Neural crest cell (in vitro differentiated cells): Measurements from ENCODE around the gene COL2A1. TPM values are rescaled to one million over a fixed set of nuclear protein-coding genes. Genes with fewer than 3 reads are reported as not detected.
"Not testable (repeated sequence)": the region's sequence is repeated elsewhere in the genome, so short reads cannot be mapped to it uniquely, and the experiment has no call there.

Experiments used
- DNase-seq: peaks from one replicate; pipeline ENCODE4 v3.0.0; 2021; ENCODE audit warnings: low read depth, mixed read lengths, low spot score
- H3K27ac Mint-ChIP-seq: one replicate; pipeline ENCODE4 v1.8.0; 2021; ENCODE audit warnings: mild to moderate bottlenecking, mixed read lengths; ENCODE audit not compliant: unreplicated experiment
- H3K27me3 Mint-ChIP-seq: 2 replicates; pipeline ENCODE4 v1.8.0; 2021; ENCODE audit warnings: low read depth, mild to moderate bottlenecking, mixed read lengths
- H3K36me3 Mint-ChIP-seq: 2 replicates; pipeline ENCODE4 v1.8.0; 2021; ENCODE audit warnings: low read depth, mild to moderate bottlenecking, mixed read lengths
- H3K4me1 Mint-ChIP-seq: 2 replicates; pipeline ENCODE4 v1.8.0; 2021; ENCODE audit warnings: mixed read lengths
- H3K4me3 Mint-ChIP-seq: one replicate; pipeline ENCODE4 v1.8.0; 2021; ENCODE audit warnings: mild to moderate bottlenecking, mixed read lengths
- H3K9me3 Mint-ChIP-seq: 2 replicates; pipeline ENCODE4 v1.8.0; 2021; ENCODE audit warnings: mixed read lengths
- total RNA-seq: library from RNA; stranded (reverse); gene quantifications from 2 replicates; pipeline ENCODE4 v1.2.1, GENCODE V29; 2021
- TF ChIP-seq, protein P1 (sequence below): fragments of 200-600 bp; sonication (generic); conservative IDR thresholded peaks from 2 replicates; pipeline ENCODE4 v1.5.0; 2021; ENCODE audit warnings: antibody characterized with exemption, mild to moderate bottlenecking

The COL2A1 gene
- total RNA-seq, 1 donor from 2014 or later: 386 TPM

DNA sequence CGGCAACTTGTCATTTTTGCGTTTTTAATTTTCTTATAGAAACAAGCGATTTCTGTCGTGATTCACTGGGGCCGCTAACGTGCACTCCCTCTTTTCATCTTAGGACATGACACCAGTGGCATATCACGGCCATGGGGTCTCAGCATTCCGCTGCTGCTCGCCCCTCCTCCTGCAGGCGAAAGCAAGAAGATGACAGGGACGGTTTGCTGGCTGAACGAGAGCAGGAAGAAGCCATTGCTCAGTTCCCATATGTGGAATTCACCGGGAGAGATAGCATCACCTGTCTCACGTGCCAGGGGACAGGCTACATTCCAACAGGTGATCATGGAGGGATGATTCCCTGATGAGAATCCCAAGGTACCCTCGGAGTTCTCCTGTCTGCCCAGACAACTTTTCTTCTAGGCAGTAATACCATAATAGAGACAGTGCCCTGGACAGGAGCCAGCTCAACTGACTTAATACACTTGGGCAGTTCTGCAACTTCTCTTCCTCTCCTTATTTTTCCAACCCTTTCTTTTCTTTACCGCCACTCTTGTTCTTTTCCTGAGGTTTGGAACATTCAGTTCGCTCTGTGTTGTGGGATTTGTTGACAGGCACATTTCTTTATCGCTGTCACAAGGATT, 40.1 kb downstream of the COL2A1 start:
- H3K36me3 Mint-ChIP-seq: no peaks in the 10 kb centered on the region
- no peak for DNase-seq
- H3K27ac Mint-ChIP-seq: no peak overlapping the region
- TF ChIP-seq, protein P1, sequence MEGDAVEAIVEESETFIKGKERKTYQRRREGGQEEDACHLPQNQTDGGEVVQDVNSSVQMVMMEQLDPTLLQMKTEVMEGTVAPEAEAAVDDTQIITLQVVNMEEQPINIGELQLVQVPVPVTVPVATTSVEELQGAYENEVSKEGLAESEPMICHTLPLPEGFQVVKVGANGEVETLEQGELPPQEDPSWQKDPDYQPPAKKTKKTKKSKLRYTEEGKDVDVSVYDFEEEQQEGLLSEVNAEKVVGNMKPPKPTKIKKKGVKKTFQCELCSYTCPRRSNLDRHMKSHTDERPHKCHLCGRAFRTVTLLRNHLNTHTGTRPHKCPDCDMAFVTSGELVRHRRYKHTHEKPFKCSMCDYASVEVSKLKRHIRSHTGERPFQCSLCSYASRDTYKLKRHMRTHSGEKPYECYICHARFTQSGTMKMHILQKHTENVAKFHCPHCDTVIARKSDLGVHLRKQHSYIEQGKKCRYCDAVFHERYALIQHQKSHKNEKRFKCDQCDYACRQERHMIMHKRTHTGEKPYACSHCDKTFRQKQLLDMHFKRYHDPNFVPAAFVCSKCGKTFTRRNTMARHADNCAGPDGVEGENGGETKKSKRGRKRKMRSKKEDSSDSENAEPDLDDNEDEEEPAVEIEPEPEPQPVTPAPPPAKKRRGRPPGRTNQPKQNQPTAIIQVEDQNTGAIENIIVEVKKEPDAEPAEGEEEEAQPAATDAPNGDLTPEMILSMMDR: no peak
- peaks cover 15% of the 10 kb centered on the region for H3K27me3 Mint-ChIP-seq
- peak overlapping the region; percentile 99 for H3K4me3 Mint-ChIP-seq
- no peaks in the 10 kb centered on the region for H3K9me3 Mint-ChIP-seq
- H3K4me1 Mint-ChIP-seq: peaks cover 29% of the 10 kb centered on the region

DNA sequence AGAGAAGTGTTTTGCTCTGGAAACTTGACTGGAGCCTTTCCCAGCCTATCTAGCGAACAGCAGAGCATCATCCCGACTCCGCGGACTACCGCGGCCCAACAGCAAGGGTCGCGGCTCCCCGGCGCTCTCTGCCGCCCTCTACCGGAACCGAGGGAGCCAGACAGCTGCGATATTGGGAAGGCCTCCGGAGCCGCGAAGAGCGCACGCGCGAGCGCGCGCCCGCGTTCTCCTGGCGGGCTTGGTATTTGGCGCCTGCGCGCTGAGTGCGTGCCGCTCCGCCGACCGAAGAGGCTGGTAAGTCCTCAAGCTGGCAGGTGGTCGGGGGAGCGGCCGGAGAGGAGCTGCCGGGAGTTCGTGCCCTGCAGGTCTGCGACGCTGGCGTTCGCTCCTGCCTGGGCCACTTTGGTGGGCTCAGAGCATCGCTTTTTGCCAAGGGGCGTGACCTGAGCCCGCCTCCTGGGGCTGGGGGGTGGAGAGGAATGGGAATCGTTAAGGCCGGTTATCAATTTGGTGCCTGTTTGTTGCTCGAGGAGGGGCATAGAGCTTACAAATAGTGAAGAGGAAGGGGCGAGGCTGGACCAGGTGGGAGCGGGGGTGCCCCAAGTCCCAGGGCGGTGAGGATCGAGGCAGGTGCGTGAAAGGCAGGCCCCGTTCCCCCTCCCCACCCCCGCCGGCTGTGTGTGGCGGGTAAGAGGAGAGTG, 40.8 kb downstream of the COL2A1 start, which contains the start of gene TMEM106C:
TSS of gene TMEM106C (plus strand) at position 257 of the 701 bp plus-strand sequence. CDS start 641 bp downstream, outside the sequence.
- Mint-ChIP-seq H3K27ac (no peak within 1 kb of the TSS), H3K27me3 (peaks cover 15% of the 10 kb centered on the region), H3K4me3 (peak within 1 kb of the TSS; percentile 99), H3K36me3 (no peaks in the 10 kb centered on the region), H3K9me3 (peaks cover under 1% of the 10 kb centered on the region), H3K4me1 (peaks cover 29% of the 10 kb centered on the region)
- DNase-seq: peak; percentile 94
- TF ChIP-seq, protein P1: peak; percentile 98

DNA sequence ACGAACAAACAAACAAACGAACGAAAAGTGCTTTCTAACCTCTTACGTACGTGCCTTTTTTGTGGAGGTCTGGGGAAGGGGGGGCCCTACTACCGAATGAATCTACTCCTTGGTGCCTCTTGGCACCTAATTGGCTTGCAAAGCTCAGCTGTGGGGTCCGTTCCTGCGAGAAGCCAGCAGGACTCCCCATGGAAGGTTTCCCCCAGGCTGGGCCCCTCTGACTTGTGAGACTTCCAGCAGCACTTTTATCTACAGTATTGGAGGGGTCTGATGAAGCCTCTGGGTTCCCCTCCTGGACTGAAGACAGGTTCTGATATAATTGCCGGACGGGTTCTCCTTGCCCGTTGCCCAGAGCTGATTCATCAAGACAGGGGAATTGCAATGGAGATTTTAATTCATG, 42.1 kb downstream of the COL2A1 start:
- no peak overlapping the region for H3K27ac Mint-ChIP-seq
- DNase-seq: no peak
- H3K9me3 Mint-ChIP-seq: peaks cover 2% of the 10 kb centered on the region
- H3K36me3 Mint-ChIP-seq: no peaks in the 10 kb centered on the region
- H3K27me3 Mint-ChIP-seq: peaks cover 15% of the 10 kb centered on the region
- peak overlapping the region; percentile 99 for H3K4me3 Mint-ChIP-seq
- peaks cover 29% of the 10 kb centered on the region for H3K4me1 Mint-ChIP-seq
- TF ChIP-seq, protein P1: no peak

DNA sequence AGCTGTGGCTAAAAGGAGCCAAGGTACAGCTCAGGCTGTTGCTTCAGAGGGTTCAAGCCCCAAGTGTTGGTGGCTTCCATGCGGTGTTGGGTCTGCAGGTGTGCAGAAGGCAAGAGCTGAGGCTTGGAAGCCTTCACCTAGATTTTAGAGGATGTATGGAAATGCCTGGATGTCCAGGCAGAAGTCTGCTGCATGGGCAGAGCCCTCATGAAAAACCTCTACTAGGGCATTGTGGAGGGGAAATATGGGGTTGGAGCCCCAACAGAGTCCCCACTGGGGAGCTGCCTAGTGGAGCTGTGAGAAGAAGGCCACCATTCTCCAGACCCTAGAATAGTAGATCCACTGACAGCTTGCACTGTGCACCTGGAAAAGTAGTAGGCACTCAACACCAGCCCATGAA, 46.6 kb downstream of the COL2A1 start:
- H3K27ac Mint-ChIP-seq, DNase-seq, H3K36me3 Mint-ChIP-seq, H3K4me3 Mint-ChIP-seq, H3K9me3 Mint-ChIP-seq, H3K4me1 Mint-ChIP-seq, H3K27me3 Mint-ChIP-seq: not testable (repeated sequence)

DNA sequence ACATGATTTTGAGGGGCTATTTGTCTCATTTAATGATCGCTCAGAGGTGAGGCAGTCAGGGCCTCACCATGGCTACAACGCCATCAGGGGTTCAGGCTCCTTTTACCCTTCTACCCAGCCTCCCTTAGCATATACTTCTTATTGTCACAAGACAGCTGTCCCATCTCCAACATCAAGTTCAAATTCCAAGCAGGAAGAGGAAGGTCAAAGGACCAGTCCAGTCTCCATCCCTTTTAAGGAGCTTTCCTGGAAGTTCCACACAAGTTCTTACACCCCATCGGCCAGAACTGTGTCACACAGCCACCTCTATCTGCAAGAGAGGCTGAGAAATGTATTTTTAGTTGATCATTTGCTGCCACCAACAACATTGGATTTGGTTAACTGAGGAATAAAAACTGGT, 49.2 kb downstream of the COL2A1 start:
- DNase-seq: no peak
- peaks cover 4% of the 10 kb centered on the region for H3K4me1 Mint-ChIP-seq
- H3K36me3 Mint-ChIP-seq: no peaks in the 10 kb centered on the region
- TF ChIP-seq, protein P1: no peak
- H3K27ac Mint-ChIP-seq: no peak overlapping the region
- H3K4me3 Mint-ChIP-seq: no peak overlapping the region
- no peaks in the 10 kb centered on the region for H3K27me3 Mint-ChIP-seq
- H3K9me3 Mint-ChIP-seq: peaks cover 2% of the 10 kb centered on the region

DNA sequence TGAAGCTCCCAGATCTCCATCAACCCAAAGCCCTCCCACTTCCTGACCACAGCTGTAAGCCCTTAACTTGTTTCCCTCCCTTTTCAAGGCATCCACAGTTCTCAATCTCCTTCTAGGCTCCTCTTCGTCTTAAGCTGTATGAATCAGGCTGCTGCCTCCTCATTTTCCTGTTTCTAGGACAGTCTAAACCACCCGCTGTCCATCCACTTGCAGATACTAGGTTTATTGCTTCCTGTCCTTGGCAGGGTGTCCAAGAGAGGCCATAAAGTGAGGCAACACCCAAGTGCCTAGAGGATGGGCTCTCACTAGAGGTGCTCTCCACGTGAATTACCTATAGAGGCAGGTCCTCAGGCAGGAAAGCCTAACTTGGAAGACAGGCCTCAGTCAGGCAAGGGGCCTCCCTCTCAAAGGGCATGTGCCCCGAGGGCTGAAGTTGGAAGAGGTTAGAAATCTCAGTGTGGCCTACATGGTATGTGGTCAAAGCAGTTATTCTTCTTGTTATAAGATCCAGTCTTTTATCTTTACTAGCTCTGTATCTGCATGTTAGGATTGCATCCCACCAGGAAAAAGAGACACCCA, 49.7 kb downstream of the COL2A1 start:
- Mint-ChIP-seq H3K27ac (no peak overlapping the region), H3K4me1 (peaks cover 5% of the 10 kb centered on the region), H3K36me3 (no peaks in the 10 kb centered on the region), H3K9me3 (peaks cover 2% of the 10 kb centered on the region), H3K4me3 (no peak overlapping the region), H3K27me3 (no peaks in the 10 kb centered on the region)
- no peak for DNase-seq
- TF ChIP-seq, protein P1: no peak
